GM12891 (cell line): Measurements from ENCODE around the gene LDB2.

ENCODE experiments used
- PAX5 ChIP-seq: IDR thresholded peaks from 2 replicates; pipeline ENCODE4 v1.6.1; 2011; ENCODE audit warnings: low read length, moderate library complexity, mild to moderate bottlenecking; ENCODE audit not compliant: insufficient read depth, severe bottlenecking
- POLR2A ChIP-seq: IDR thresholded peaks from 2 replicates; pipeline ENCODE4 v1.6.1; 2011; ENCODE audit warnings: low read depth, low read length, control low read depth
- POLR2AphosphoS5 ChIP-seq: IDR thresholded peaks from 2 replicates; pipeline ENCODE4 v1.6.1; 2011; ENCODE audit warnings: low read depth, low read length, control low read depth
- POU2F2 ChIP-seq: IDR thresholded peaks from 2 replicates; pipeline ENCODE4 v1.6.1; 2011; ENCODE audit warnings: low read depth, mild to moderate bottlenecking, control low read depth, low read length, moderate library complexity
- SPI1 ChIP-seq: IDR thresholded peaks from 2 replicates; pipeline ENCODE4 v1.6.1; 2011; ENCODE audit warnings: low read depth, low read length, control low read depth
- TAF1 ChIP-seq: IDR thresholded peaks from 2 replicates; pipeline ENCODE4 v1.6.1; 2011; ENCODE audit warnings: low read depth, low read length, control low read depth

DNA sequence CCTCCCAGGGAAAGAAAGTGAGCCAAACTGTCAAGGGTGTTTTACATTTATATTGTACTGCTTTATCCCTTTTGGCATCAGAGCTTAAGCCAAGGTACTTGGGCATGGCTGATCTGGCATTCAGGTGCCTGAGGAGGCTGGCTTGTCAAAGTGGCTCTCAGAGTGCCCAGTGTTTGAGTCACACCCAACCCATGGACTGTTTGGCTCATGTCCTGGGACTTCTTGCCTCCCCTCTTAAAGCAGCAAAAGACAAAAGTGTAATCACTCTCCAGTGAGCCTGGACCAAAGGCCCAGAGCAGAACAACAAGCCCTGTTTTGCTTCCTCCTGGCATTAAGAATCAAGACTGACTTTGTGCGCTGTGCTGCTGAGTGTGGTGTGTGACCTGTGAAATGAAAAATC is 360.5 kb downstream of the LDB2 start:
- no peak for TF ChIP-seq POLR2A
- no peak for TF ChIP-seq TAF1
- no peak for TF ChIP-seq POU2F2
- no peak for TF ChIP-seq POLR2AphosphoS5
- TF ChIP-seq SPI1 = no peak
- TF ChIP-seq PAX5 = no peak
